Measurements from ENCODE around the gene SETDB2. TPM values are rescaled to one million over a fixed set of nuclear protein-coding genes. Genes with fewer than 3 reads are reported as not detected.

Gene SETDB2
- total RNA-seq, 1 experiment from 2014 or later = 14.7 TPM

GRCh38 chr13:49443357-49443703, 744 bp upstream of the SETDB2 start:
- POLR2A ChIA-PET = interaction anchor here (0.5 to 1.7 kb wide), 12 partner anchors 16 to 1406 kb away, joined by 3 to 10 read pairs (median 4); partner anchors contain the start of genes CDADC1 and RCBTB1
- H3K4me3 ChIP-seq (ENCODE audit: low read depth, low read length) = peak overlapping the region; percentile 53
- H3K36me3 ChIP-seq (ENCODE audit: control insufficient read depth, insufficient read depth, low read length) = no peaks in the 10 kb centered on the region
- no peaks in the 10 kb centered on the region; the same call in 1 of the 2 replicates for H3K4me1 ChIP-seq
- H3K36me3 Mint-ChIP-seq (ENCODE audit: insufficient read depth, unreplicated experiment) = peaks cover 7% of the 10 kb centered on the region
- peak overlapping the region; percentile 87 for H3K4me3 Mint-ChIP-seq (ENCODE audit: unreplicated experiment)
- H3K4me1 Mint-ChIP-seq (ENCODE audit: low read depth, unreplicated experiment) = peaks cover under 1% of the 10 kb centered on the region
- H3K27ac Mint-ChIP-seq (ENCODE audit: unreplicated experiment) = peak overlapping the region; percentile 90
- no peaks in the 10 kb centered on the region for H3K9me3 ChIP-seq
- H3K27me3 Mint-ChIP-seq (ENCODE audit: insufficient read depth, unreplicated experiment) = no peaks in the 10 kb centered on the region
- intact Hi-C loops (cut with micrococcal nuclease; ENCODE audit: unreplicated experiment) = loop anchor here (5.0 kb wide), 2 partner anchors 144 to 494 kb away; partner anchors contain the start of genes RCBTB1 and SPRYD7
- H3K27me3 ChIP-seq (replicated peaks; ENCODE audit: control insufficient read depth, insufficient read depth, low read length) = no peaks in the 10 kb centered on the region
- no peak for DNase-seq
- H3K9me3 Mint-ChIP-seq (ENCODE audit: unreplicated experiment) = no peaks in the 10 kb centered on the region
- no peak for TF ChIP-seq CTCF (IDR thresholded peaks at IDR 0.05; ENCODE audit: insufficient read depth in 1 of 2, low read depth in 1 of 2, low read length in 1 of 2, severe bottlenecking in 1 of 2, unreplicated experiment in 1 of 2)
- TSS peak; percentile 84 for BruUV-seq (replicated peaks)
- CTCF ChIA-PET = interaction anchor here (1.1 to 2.9 kb wide), 7 partner anchors 10 to 493 kb away, joined by 3 to 12 read pairs (median 4); partner anchors contain the start of gene SPRYD7

DNA sequence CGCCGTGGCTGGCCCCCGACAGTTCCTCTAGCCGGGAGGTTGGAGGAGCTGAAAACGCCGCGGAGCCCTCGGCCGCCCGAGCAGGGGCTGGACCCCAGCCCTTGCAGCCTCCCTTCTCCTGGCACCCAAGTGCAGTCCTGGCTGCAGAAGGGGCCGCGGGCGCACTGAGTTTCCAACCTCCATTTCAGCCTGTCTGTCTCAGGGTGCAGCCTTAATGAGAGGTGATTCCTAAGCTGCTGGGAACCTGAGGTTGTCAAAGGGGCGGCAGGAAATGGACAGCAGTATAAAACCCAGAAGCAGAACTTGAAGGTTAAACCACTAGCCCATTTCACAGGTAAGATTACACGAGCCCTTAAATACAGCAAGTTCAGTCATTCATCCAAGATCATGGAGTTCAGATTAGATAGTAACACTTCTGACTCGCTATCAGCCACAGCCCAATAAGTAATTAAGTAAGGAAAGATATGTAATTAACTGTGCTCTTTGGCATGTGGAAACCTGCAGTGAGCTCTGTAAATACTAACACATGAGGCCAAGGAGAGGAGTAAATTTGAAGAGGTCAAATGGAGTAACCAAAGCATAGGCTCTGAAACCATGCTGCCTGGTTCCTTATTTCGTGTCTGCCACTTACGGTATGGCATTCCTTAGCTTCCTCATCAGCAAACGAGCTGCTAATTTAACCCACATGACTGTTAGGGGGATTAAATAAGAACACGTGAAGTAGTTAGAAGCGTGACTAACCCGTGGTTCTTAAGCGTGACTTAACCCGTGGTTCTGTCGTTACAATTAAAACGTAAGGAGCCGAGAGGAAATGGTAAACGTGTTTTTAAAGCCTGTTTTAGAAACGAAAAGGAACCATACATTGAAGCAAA, 686 bp downstream of the SETDB2 start:
- Histone ChIP-seq H3K27me3 (replicated peaks; ENCODE audit: control insufficient read depth, insufficient read depth, low read length) (no peaks in the 10 kb centered on the region), H3K4me1 (no peaks in the 10 kb centered on the region; the same call in 1 of the 2 replicates), H3K9me3 (no peaks in the 10 kb centered on the region), H3K4me3 (ENCODE audit: low read depth, low read length) (peak overlapping the region; percentile 60), H3K36me3 (ENCODE audit: control insufficient read depth, insufficient read depth, low read length) (no peaks in the 10 kb centered on the region)
- Mint-ChIP-seq H3K4me3 (ENCODE audit: unreplicated experiment) (peak overlapping the region; percentile 87), H3K27ac (ENCODE audit: unreplicated experiment) (peak overlapping the region; percentile 90), H3K36me3 (ENCODE audit: insufficient read depth, unreplicated experiment) (peaks cover 7% of the 10 kb centered on the region), H3K9me3 (ENCODE audit: unreplicated experiment) (no peaks in the 10 kb centered on the region), H3K4me1 (ENCODE audit: low read depth, unreplicated experiment) (peaks cover 7% of the 10 kb centered on the region), H3K27me3 (ENCODE audit: insufficient read depth, unreplicated experiment) (no peaks in the 10 kb centered on the region)
- intact Hi-C loops (cut with micrococcal nuclease; ENCODE audit: unreplicated experiment) = loop anchor here (1.0 to 5.0 kb wide), 5 partner anchors 44 to 493 kb away; partner anchors contain the start of genes RCBTB1 and SPRYD7
- CTCF ChIA-PET = interaction anchor here (0.8 to 2.9 kb wide), 7 partner anchors 11 to 196 kb away, joined by 3 to 12 read pairs (median 4); no protein-coding TSS in a partner anchor
- no peak for TF ChIP-seq CTCF (IDR thresholded peaks at IDR 0.05; ENCODE audit: insufficient read depth in 1 of 2, low read depth in 1 of 2, low read length in 1 of 2, severe bottlenecking in 1 of 2, unreplicated experiment in 1 of 2)
- peak in 1 of 2 experiments; percentile 24 for DNase-seq
- POLR2A ChIA-PET = interaction anchor here (0.5 to 1.7 kb wide), 11 partner anchors 17 to 1001 kb away, joined by 3 to 10 read pairs (median 4); partner anchors contain the start of genes CDADC1 and RCBTB1
- TSS peak; percentile 46 for BruUV-seq (replicated peaks)

DNA sequence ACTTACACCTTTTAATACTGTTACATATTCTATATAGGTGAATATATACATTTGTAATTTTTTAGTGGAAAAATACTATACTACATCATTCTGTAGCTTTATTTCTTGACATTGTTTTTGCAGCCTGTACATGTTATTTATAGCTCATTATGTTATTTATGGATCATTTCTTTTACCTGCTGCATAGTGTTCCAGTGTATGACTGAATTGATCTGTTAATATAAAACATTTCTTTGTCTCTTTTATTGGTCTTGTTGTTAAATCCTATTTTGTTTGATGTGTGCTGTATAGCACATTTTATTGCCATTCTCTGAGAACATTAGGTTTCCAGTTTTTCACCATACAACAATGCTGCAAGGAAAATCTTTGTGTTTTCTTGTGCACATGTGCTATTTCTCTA, 2.4 kb downstream of the SETDB2 start:
- intact Hi-C loops (cut with micrococcal nuclease; ENCODE audit: unreplicated experiment) = no loop called here

More for the DNA sequence above, 2.4 kb downstream of the SETDB2 start:
- no peak for TF ChIP-seq CTCF (IDR thresholded peaks at IDR 0.05; ENCODE audit: insufficient read depth in 1 of 2, low read depth in 1 of 2, low read length in 1 of 2, severe bottlenecking in 1 of 2, unreplicated experiment in 1 of 2)
- CTCF ChIA-PET = no interaction called here
- BruUV-seq (replicated peaks) = no TSS peak
- no peak overlapping the region; the same call in 1 of the 2 replicates for H3K4me3 ChIP-seq (ENCODE audit: low read depth, low read length)
- Mint-ChIP-seq H3K36me3 (ENCODE audit: insufficient read depth, unreplicated experiment) (peaks cover 7% of the 10 kb centered on the region), H3K4me3 (ENCODE audit: unreplicated experiment) (peak overlapping the region; percentile 87), H3K4me1 (ENCODE audit: low read depth, unreplicated experiment) (peaks cover 7% of the 10 kb centered on the region), H3K9me3 (ENCODE audit: unreplicated experiment) (no peaks in the 10 kb centered on the region), H3K27me3 (ENCODE audit: insufficient read depth, unreplicated experiment) (no peaks in the 10 kb centered on the region), H3K27ac (ENCODE audit: unreplicated experiment) (peak overlapping the region; percentile 90)
- DNase-seq = no peak
- H3K27me3 ChIP-seq (replicated peaks; ENCODE audit: control insufficient read depth, insufficient read depth, low read length) = no peaks in the 10 kb centered on the region
- H3K9me3 ChIP-seq = no peaks in the 10 kb centered on the region
- POLR2A ChIA-PET = no interaction called here
- no peaks in the 10 kb centered on the region for H3K36me3 ChIP-seq (ENCODE audit: control insufficient read depth, insufficient read depth, low read length)
- no peaks in the 10 kb centered on the region; the same call in 1 of the 2 replicates for H3K4me1 ChIP-seq

Measured in Caco-2 (cell line).